Embryonic facial prominence (tissue), 1 donor: ENCODE data around the gene MRPL21.

Experiments used
- DNase-seq: peaks from one replicate; pipeline ENCODE4 v3.0.0-alpha.2; 2016; ENCODE audit errors: extremely low spot score

Gene MRPL21

GRCh38 chr11:68903288-68904247, at the start of gene MRPL21, which contains the start of gene IGHMBP2:
Gene MRPL21 (minus strand): TSS chr11:68903832. CDS start chr11:68903810, 22 bp downstream.
Gene IGHMBP2 (plus strand): TSS chr11:68903891. CDS start chr11:68903953, 62 bp downstream.
- peak; percentile 75 for DNase-seq

GRCh38 chr11:68950762-68951161, 47.1 kb upstream of the MRPL21 start:
- DNase-seq, result no peak

GRCh38 chr11:68950270-68950669, 46.6 kb upstream of the MRPL21 start:
- no peak for DNase-seq

- no peak for DNase-seq
Measured at GRCh38 chr11:68948935-68949334, 45.3 kb upstream of the MRPL21 start.

GRCh38 chr11:68948496-68948895, 44.9 kb upstream of the MRPL21 start:
- no peak for DNase-seq

- no peak for DNase-seq
Measured at GRCh38 chr11:68947151-68947550, 43.5 kb upstream of the MRPL21 start.

- DNase-seq, result no peak
Measured at GRCh38 chr11:68946416-68947090, 42.9 kb upstream of the MRPL21 start.

GRCh38 chr11:68942751-68943271, 39.2 kb upstream of the MRPL21 start:
- DNase-seq, result peak; percentile 16

GRCh38 chr11:68942095-68942620, 38.5 kb upstream of the MRPL21 start:
- no peak for DNase-seq

- no peak for DNase-seq
Measured at GRCh38 chr11:68941324-68942094, 37.9 kb upstream of the MRPL21 start.

- no peak for DNase-seq
Measured at GRCh38 chr11:68940651-68941323, 37.2 kb upstream of the MRPL21 start.

- no peak for DNase-seq
Measured at GRCh38 chr11:68939583-68940555, 36.2 kb upstream of the MRPL21 start.

- no peak for DNase-seq
Measured at GRCh38 chr11:68938816-68939582, 35.4 kb upstream of the MRPL21 start.

- no peak for DNase-seq
Measured at GRCh38 chr11:68938088-68938487, 34.5 kb upstream of the MRPL21 start.

- DNase-seq, result no peak
Measured at GRCh38 chr11:68936676-68937620, 33.3 kb upstream of the MRPL21 start.

GRCh38 chr11:68936358-68936636, 32.7 kb upstream of the MRPL21 start:
- no peak for DNase-seq

- no peak for DNase-seq
Measured at GRCh38 chr11:68935516-68936357, 32.1 kb upstream of the MRPL21 start.
